GM12878 (cell line): ENCODE data around the gene SLX4IP.

Experiments used
- NR2F1 ChIP-seq: fragments of 450-650 bp; conservative IDR thresholded peaks from 2 replicates; pipeline ENCODE4 v1.6.1; 2017; ENCODE audit warnings: mild to moderate bottlenecking
- TAF1 ChIP-seq: IDR thresholded peaks from 2 replicates; pipeline ENCODE4 v1.6.1; 2011; ENCODE audit warnings: mild to moderate bottlenecking, low read depth, low read length, borderline replicate concordance
- YY1 ChIP-seq: IDR thresholded peaks from 2 replicates; pipeline ENCODE4 v1.6.1; 2011; ENCODE audit warnings: low read depth, mild to moderate bottlenecking, low read length

GRCh38 chr20:10478930-10479329, 43.8 kb downstream of the SLX4IP start:
- TF ChIP-seq TAF1, result no peak
- no peak for TF ChIP-seq YY1
- no peak for TF ChIP-seq NR2F1
